Natural killer cell (primary cell): ENCODE data around the gene MRPS11. TPM values are rescaled to one million over a fixed set of nuclear protein-coding genes. Genes with fewer than 3 reads are reported as not detected.

Experiments
- ATAC-seq, 3 donors: fragments of 150-1000 bp in 2 of 3; fragments of 200-7000 bp in 1 of 3; cut with Tn5 transposase; 1 replicate in 1 of 3; 2 replicates in 2 of 3; pipeline ENCODE4 v1.10.0; 2021; ENCODE audit warnings: mild to moderate bottlenecking in 2 of 3, moderate library complexity in 2 of 3
- DNase-seq, 2 donors: peaks; one replicate each; pipeline versions ENCODE4 v3.0.0 to v3.0.0-alpha.2; 2013 to 2021; ENCODE audit warnings: mixed read lengths in 1 of 2
- H3K27ac ChIP-seq: one replicate; pipeline ENCODE4 v1.5.1; 2013; ENCODE audit warnings: mild to moderate bottlenecking, low read length
- H3K27me3 ChIP-seq: one replicate; pipeline ENCODE4 v1.6.1; 2013; ENCODE audit warnings: low read length; ENCODE audit not compliant: control insufficient read depth, insufficient read depth
- H3K36me3 ChIP-seq: one replicate; pipeline ENCODE4 v1.6.1; 2013; ENCODE audit warnings: low read length; ENCODE audit not compliant: control insufficient read depth, insufficient read depth
- H3K4me1 ChIP-seq: one replicate; pipeline ENCODE4 v1.6.1; 2013; ENCODE audit warnings: low read length; ENCODE audit not compliant: control insufficient read depth, insufficient read depth
- H3K4me3 ChIP-seq: one replicate; pipeline ENCODE4 v1.5.1; 2013; ENCODE audit warnings: low read length
- H3K9me3 ChIP-seq: one replicate; pipeline ENCODE4 v1.6.1; 2013; ENCODE audit warnings: low read length; ENCODE audit not compliant: control insufficient read depth, insufficient read depth
- H3K27ac Mint-ChIP-seq, 2 donors: one replicate each; pipeline ENCODE4 v1.8.0; 2022; ENCODE audit warnings: mild to moderate bottlenecking in 2 of 2, mixed read lengths in 2 of 2, moderate library complexity in 1 of 2
- H3K27me3 Mint-ChIP-seq, 2 donors: one replicate each; pipeline ENCODE4 v1.8.0; 2022; ENCODE audit warnings: low read depth in 2 of 2, mixed read lengths in 2 of 2
- H3K36me3 Mint-ChIP-seq: one replicate; pipeline ENCODE4 v1.8.0; 2022; ENCODE audit warnings: mixed read lengths
- H3K4me1 Mint-ChIP-seq, 2 donors: one replicate each; pipeline ENCODE4 v1.8.0; 2022; ENCODE audit warnings: mixed read lengths in 2 of 2
- H3K4me3 Mint-ChIP-seq: one replicate; pipeline ENCODE4 v1.8.0; 2022; ENCODE audit warnings: mild to moderate bottlenecking, moderate library complexity, mixed read lengths
- H3K9me3 Mint-ChIP-seq, 2 donors: one replicate each; pipeline ENCODE4 v1.8.0; 2022; ENCODE audit warnings: mixed read lengths in 2 of 2
- CTCF ChIP-seq: fragments of 200-600 bp; IDR thresholded peaks from one replicate; pipeline ENCODE4 v1.8.0; 2022; ENCODE audit warnings: antibody characterized with exemption
- WGBS: methylation state at CpG from one replicate; pipeline ENCODE4 v1.1.7; 2013; ENCODE audit warnings: missing lambda C conversion rate; ENCODE audit not compliant: insufficient coverage; 5-methylcytosine and 5-hydroxymethylcytosine counted together
- intact Hi-C: fragments of 100-400 bp; cut with micrococcal nuclease; formaldehyde crosslinking; loops from one replicate; pipeline ENCODE4 v1.14.2; 2022
- total RNA-seq, 4 donors: library from RNA; stranded (reverse); fragments of 120-200 nt in 1 of 4; gene quantifications; one replicate each; pipeline versions ENCODE4 v1.2.3 to v1.2.4, GENCODE V29; 2013 to 2022

Gene MRPS11
- total RNA-seq, 3 donors from 2014 or later (not counting 1 experiment from before 2014, with no cell fraction given): 17.0 to 27.6 (median 22.4) TPM

DNA sequence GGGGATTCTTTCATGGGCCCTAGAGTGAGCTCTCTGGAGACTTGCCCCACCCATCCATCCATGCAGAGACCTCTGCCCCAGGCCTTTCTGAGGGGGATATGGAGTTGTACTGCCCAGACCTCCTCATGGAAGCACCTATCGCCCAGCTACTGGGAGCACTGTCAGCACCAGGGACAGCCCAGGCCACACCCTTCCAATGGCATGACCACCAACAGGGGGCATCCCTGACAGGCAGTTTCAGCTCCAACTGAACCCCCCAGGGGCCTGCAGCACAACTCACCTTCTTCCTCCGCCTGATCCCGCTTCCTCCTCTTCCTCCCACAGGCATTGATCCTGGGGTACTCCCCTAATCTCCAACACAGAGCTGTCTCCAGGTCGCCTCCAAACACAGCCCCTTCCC lies 21.8 kb downstream of the MRPS11 start:
- intact Hi-C loops: no loop called here
- 91% methylated on average over 4 of the region's 4 CpGs for WGBS
- H3K27me3 Mint-ChIP-seq: no peaks in the 10 kb centered on the region

GRCh38 chr15:88490036-88490435 lies 22.5 kb downstream of the MRPS11 start:
- Mint-ChIP-seq H3K27ac (no peak overlapping the region), H3K36me3 (no peaks in the 10 kb centered on the region), H3K9me3 (no peaks in the 10 kb centered on the region), H3K27me3 (no peaks in the 10 kb centered on the region), H3K4me1 (peaks cover 4 to 7% of the 10 kb centered on the region in 2 donors), H3K4me3 (no peak overlapping the region)
- intact Hi-C loops: no loop called here
- DNase-seq (no peak), ATAC-seq (no peak)
- no peak for TF ChIP-seq CTCF
- H3K27me3 ChIP-seq: no peaks in the 10 kb centered on the region
- no peak overlapping the region for H3K27ac ChIP-seq
- WGBS: 100% methylated on average over 3 of the region's 3 CpGs
- H3K4me1 ChIP-seq: no peaks in the 10 kb centered on the region
- H3K9me3 ChIP-seq: no peaks in the 10 kb centered on the region
- no peak overlapping the region for H3K4me3 ChIP-seq
- no peaks in the 10 kb centered on the region for H3K36me3 ChIP-seq

More for the DNA sequence above, 21.8 kb downstream of the MRPS11 start:
- H3K4me3 ChIP-seq: no peak overlapping the region
- H3K27ac ChIP-seq: no peak overlapping the region
- ATAC-seq: no peak
- Mint-ChIP-seq H3K4me1 (peaks cover 4 to 7% of the 10 kb centered on the region in 2 donors), H3K9me3 (no peaks in the 10 kb centered on the region), H3K36me3 (no peaks in the 10 kb centered on the region), H3K27ac (no peak overlapping the region), H3K4me3 (no peak overlapping the region)
- no peaks in the 10 kb centered on the region for H3K9me3 ChIP-seq
- H3K4me1 ChIP-seq: no peaks in the 10 kb centered on the region
- H3K27me3 ChIP-seq: no peaks in the 10 kb centered on the region
- no peak for TF ChIP-seq CTCF
- DNase-seq: no peak
- no peaks in the 10 kb centered on the region for H3K36me3 ChIP-seq

GRCh38 chr15:88491158-88491557 lies 23.6 kb downstream of the MRPS11 start:
- Mint-ChIP-seq H3K9me3 (no peaks in the 10 kb centered on the region), H3K36me3 (no peaks in the 10 kb centered on the region), H3K4me3 (no peak overlapping the region), H3K27ac (no peak overlapping the region), H3K4me1 (peaks cover 4 to 7% of the 10 kb centered on the region in 2 donors), H3K27me3 (no peaks in the 10 kb centered on the region)
- ATAC-seq (no peak), DNase-seq (no peak)
- Histone ChIP-seq H3K27ac (no peak overlapping the region), H3K36me3 (no peaks in the 10 kb centered on the region), H3K4me1 (no peaks in the 10 kb centered on the region), H3K27me3 (no peaks in the 10 kb centered on the region), H3K4me3 (no peak overlapping the region), H3K9me3 (no peaks in the 10 kb centered on the region)
- 79% methylated on average over 10 of the region's 10 CpGs for WGBS
- TF ChIP-seq CTCF: no peak
- intact Hi-C loops: no loop called here

- no peaks in the 10 kb centered on the region for H3K36me3 ChIP-seq
- no peaks in the 10 kb centered on the region for H3K4me1 ChIP-seq
- no peak overlapping the region for H3K27ac Mint-ChIP-seq
- no peak overlapping the region for H3K27ac ChIP-seq
- ATAC-seq (no peak), DNase-seq (no peak)
- H3K9me3 Mint-ChIP-seq: no peaks in the 10 kb centered on the region
- TF ChIP-seq CTCF: no peak
- H3K27me3 Mint-ChIP-seq: no peaks in the 10 kb centered on the region
- no peaks in the 10 kb centered on the region for H3K27me3 ChIP-seq
- no peak overlapping the region for H3K4me3 Mint-ChIP-seq
- no peaks in the 10 kb centered on the region for H3K9me3 ChIP-seq
- no peak overlapping the region for H3K4me3 ChIP-seq
- no peaks in the 10 kb centered on the region for H3K4me1 Mint-ChIP-seq
- WGBS: 88% methylated on average over 10 of the region's 10 CpGs
- no peaks in the 10 kb centered on the region for H3K36me3 Mint-ChIP-seq
- intact Hi-C loops: no loop called here
Observed at GRCh38 chr15:88493844-88494243, 26.3 kb downstream of the MRPS11 start.
